ENCODE measurements around the gene SLC9A3.
"Not testable (repeated sequence)": the region's sequence is repeated elsewhere in the genome, so short reads cannot be mapped to it uniquely, and the experiment has no call there.

The SLC9A3 gene

GRCh38 chr5:568061-568781 is 44.0 kb upstream of the SLC9A3 start:
- Histone ChIP-seq H3K79me2 (ENCODE audit: control insufficient read depth, insufficient read depth, low read length, unreplicated experiment) (no peaks in the 10 kb centered on the region), H3K4me1 (ENCODE audit: control insufficient read depth, insufficient read depth, low read length, unreplicated experiment) (peaks cover 3% of the 10 kb centered on the region), H2AFZ (ENCODE audit: low read length, unreplicated experiment) (no peak overlapping the region), H3K4me3 (ENCODE audit: low read depth, low read length) (no peak overlapping the region), H3K27me3 (ENCODE audit: insufficient read depth, low read length) (peaks cover 70% of the 10 kb centered on the region), H3K27ac (ENCODE audit: low read depth, low read length) (no peak overlapping the region), H3K36me3 (ENCODE audit: insufficient read depth, low read length) (no peaks in the 10 kb centered on the region)

GRCh38 chr5:567664-568060 is 43.4 kb upstream of the SLC9A3 start:
- Histone ChIP-seq H3K79me2 (ENCODE audit: control insufficient read depth, insufficient read depth, low read length, unreplicated experiment) (no peaks in the 10 kb centered on the region), H2AFZ (ENCODE audit: low read length, unreplicated experiment) (no peak overlapping the region), H3K4me3 (ENCODE audit: low read depth, low read length) (no peak overlapping the region), H3K27ac (ENCODE audit: low read depth, low read length) (no peak overlapping the region), H3K27me3 (ENCODE audit: insufficient read depth, low read length) (peaks cover 64% of the 10 kb centered on the region), H3K36me3 (ENCODE audit: insufficient read depth, low read length) (no peaks in the 10 kb centered on the region), H3K4me1 (ENCODE audit: control insufficient read depth, insufficient read depth, low read length, unreplicated experiment) (peaks cover 3% of the 10 kb centered on the region)

- Histone ChIP-seq H3K27ac (ENCODE audit: low read depth, low read length) (no peak overlapping the region), H3K27me3 (ENCODE audit: insufficient read depth, low read length) (peaks cover 57% of the 10 kb centered on the region), H3K36me3 (ENCODE audit: insufficient read depth, low read length) (no peaks in the 10 kb centered on the region), H3K4me3 (ENCODE audit: low read depth, low read length) (no peak overlapping the region), H3K79me2 (ENCODE audit: control insufficient read depth, insufficient read depth, low read length, unreplicated experiment) (no peaks in the 10 kb centered on the region), H3K4me1 (ENCODE audit: control insufficient read depth, insufficient read depth, low read length, unreplicated experiment) (peaks cover 3% of the 10 kb centered on the region), H2AFZ (ENCODE audit: low read length, unreplicated experiment) (no peak overlapping the region)
Measured at GRCh38 chr5:566636-567309, 42.5 kb upstream of the SLC9A3 start.

GRCh38 chr5:565782-566440 is 41.7 kb upstream of the SLC9A3 start:
- H3K27me3 ChIP-seq (ENCODE audit: insufficient read depth, low read length): peaks cover 55% of the 10 kb centered on the region
- H3K4me3 ChIP-seq (ENCODE audit: low read depth, low read length): no peak overlapping the region
- no peaks in the 10 kb centered on the region for H3K79me2 ChIP-seq (ENCODE audit: control insufficient read depth, insufficient read depth, low read length, unreplicated experiment)
- H2AFZ ChIP-seq (ENCODE audit: low read length, unreplicated experiment): no peak overlapping the region
- H3K36me3 ChIP-seq (ENCODE audit: insufficient read depth, low read length): no peaks in the 10 kb centered on the region
- H3K27ac ChIP-seq (ENCODE audit: low read depth, low read length): no peak overlapping the region
- peaks cover 3% of the 10 kb centered on the region for H3K4me1 ChIP-seq (ENCODE audit: control insufficient read depth, insufficient read depth, low read length, unreplicated experiment)

- no peaks in the 10 kb centered on the region for H3K36me3 ChIP-seq (ENCODE audit: insufficient read depth, low read length)
- no peak overlapping the region for H2AFZ ChIP-seq (ENCODE audit: low read length, unreplicated experiment)
- H3K4me3 ChIP-seq (ENCODE audit: low read depth, low read length): no peak overlapping the region
- H3K79me2 ChIP-seq (ENCODE audit: control insufficient read depth, insufficient read depth, low read length, unreplicated experiment): no peaks in the 10 kb centered on the region
- peaks cover 3% of the 10 kb centered on the region for H3K4me1 ChIP-seq (ENCODE audit: control insufficient read depth, insufficient read depth, low read length, unreplicated experiment)
- H3K27ac ChIP-seq (ENCODE audit: low read depth, low read length): no peak overlapping the region
- peaks cover 21% of the 10 kb centered on the region for H3K27me3 ChIP-seq (ENCODE audit: insufficient read depth, low read length)
Measured at GRCh38 chr5:561408-561807, 37.2 kb upstream of the SLC9A3 start.

GRCh38 chr5:560792-561166 is 36.5 kb upstream of the SLC9A3 start:
- H2AFZ ChIP-seq (ENCODE audit: low read length, unreplicated experiment): no peak overlapping the region
- H3K4me3 ChIP-seq (ENCODE audit: low read depth, low read length): no peak overlapping the region
- no peak overlapping the region for H3K27ac ChIP-seq (ENCODE audit: low read depth, low read length)
- H3K4me1 ChIP-seq (ENCODE audit: control insufficient read depth, insufficient read depth, low read length, unreplicated experiment): peaks cover under 1% of the 10 kb centered on the region
- H3K36me3 ChIP-seq (ENCODE audit: insufficient read depth, low read length): no peaks in the 10 kb centered on the region
- H3K79me2 ChIP-seq (ENCODE audit: control insufficient read depth, insufficient read depth, low read length, unreplicated experiment): no peaks in the 10 kb centered on the region
- H3K27me3 ChIP-seq (ENCODE audit: insufficient read depth, low read length): peaks cover 15% of the 10 kb centered on the region

GRCh38 chr5:558871-559503 is 34.7 kb upstream of the SLC9A3 start:
- Histone ChIP-seq H3K4me3 (ENCODE audit: low read depth, low read length) (no peak overlapping the region), H3K79me2 (ENCODE audit: control insufficient read depth, insufficient read depth, low read length, unreplicated experiment) (no peaks in the 10 kb centered on the region)

GRCh38 chr5:558326-558725 is 34.1 kb upstream of the SLC9A3 start:
- H3K36me3 ChIP-seq (ENCODE audit: insufficient read depth, low read length): no peaks in the 10 kb centered on the region
- H3K27me3 ChIP-seq (ENCODE audit: insufficient read depth, low read length): peaks cover 13% of the 10 kb centered on the region
- no peaks in the 10 kb centered on the region for H3K4me1 ChIP-seq (ENCODE audit: control insufficient read depth, insufficient read depth, low read length, unreplicated experiment)
- no peak overlapping the region for H3K4me3 ChIP-seq (ENCODE audit: low read depth, low read length)
- H3K27ac ChIP-seq (ENCODE audit: low read depth, low read length): no peak overlapping the region
- no peaks in the 10 kb centered on the region for H3K79me2 ChIP-seq (ENCODE audit: control insufficient read depth, insufficient read depth, low read length, unreplicated experiment)
- no peak overlapping the region for H2AFZ ChIP-seq (ENCODE audit: low read length, unreplicated experiment)

More at GRCh38 chr5:558871-559503, 34.7 kb upstream of the SLC9A3 start:
- H3K27ac ChIP-seq (ENCODE audit: low read depth, low read length): no peak overlapping the region
- H2AFZ ChIP-seq (ENCODE audit: low read length, unreplicated experiment): no peak overlapping the region
- H3K27me3 ChIP-seq (ENCODE audit: insufficient read depth, low read length): peaks cover 13% of the 10 kb centered on the region
- H3K4me1 ChIP-seq (ENCODE audit: control insufficient read depth, insufficient read depth, low read length, unreplicated experiment): no peaks in the 10 kb centered on the region
- no peaks in the 10 kb centered on the region for H3K36me3 ChIP-seq (ENCODE audit: insufficient read depth, low read length)

- not testable (repeated sequence) for H3K4me1 ChIP-seq (ENCODE audit: control insufficient read depth, insufficient read depth, low read length, unreplicated experiment); H3K27ac ChIP-seq (ENCODE audit: low read depth, low read length); H3K4me3 ChIP-seq (ENCODE audit: low read depth, low read length); H3K36me3 ChIP-seq (ENCODE audit: insufficient read depth, low read length); H2AFZ ChIP-seq (ENCODE audit: low read length, unreplicated experiment); H3K79me2 ChIP-seq (ENCODE audit: control insufficient read depth, insufficient read depth, low read length, unreplicated experiment)
- peaks cover 13% of the 10 kb centered on the region for H3K27me3 ChIP-seq (ENCODE audit: insufficient read depth, low read length)
Measured at GRCh38 chr5:557917-558316, 33.7 kb upstream of the SLC9A3 start.

GRCh38 chr5:556909-557441 is 32.7 kb upstream of the SLC9A3 start:
- Histone ChIP-seq H3K27me3 (ENCODE audit: insufficient read depth, low read length) (peaks cover 13% of the 10 kb centered on the region), H3K36me3 (ENCODE audit: insufficient read depth, low read length) (no peaks in the 10 kb centered on the region), H3K4me1 (ENCODE audit: control insufficient read depth, insufficient read depth, low read length, unreplicated experiment) (no peaks in the 10 kb centered on the region), H3K79me2 (ENCODE audit: control insufficient read depth, insufficient read depth, low read length, unreplicated experiment) (no peaks in the 10 kb centered on the region), H3K27ac (ENCODE audit: low read depth, low read length) (no peak overlapping the region), H2AFZ (ENCODE audit: low read length, unreplicated experiment) (no peak overlapping the region), H3K4me3 (ENCODE audit: low read depth, low read length) (no peak overlapping the region)
